Measurements from ENCODE around the gene DCLRE1C. TPM values are rescaled to one million over a fixed set of nuclear protein-coding genes. Genes with fewer than 3 reads are reported as not detected.

The DCLRE1C gene
- total and polyA plus RNA-seq, 12 donors, result 1.8 to 13.4 (median 8.3) TPM

DNA sequence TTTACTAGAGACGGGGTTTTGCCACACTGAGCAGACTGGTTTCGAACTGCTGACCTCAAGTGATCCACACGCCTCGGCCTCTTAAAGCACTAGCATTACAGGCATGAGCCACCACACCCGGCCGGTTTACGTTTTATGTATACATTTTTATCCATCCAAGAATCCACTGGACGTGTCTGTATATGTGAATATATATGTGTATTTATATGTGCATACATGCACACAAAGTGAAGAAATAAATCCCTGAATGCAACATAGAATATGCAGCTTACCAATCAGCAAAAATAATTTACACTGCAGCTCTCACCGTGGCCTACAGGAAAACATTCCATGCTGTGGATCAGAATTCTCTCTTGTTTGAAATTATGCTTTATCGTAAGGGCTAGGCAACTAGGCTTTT, 23.3 kb downstream of the DCLRE1C start:
- intact Hi-C loops (cut with DNase I), result no loop called here
- no peaks in the 10 kb centered on the region for H3K27me3 ChIP-seq
- peaks cover 0 to 78% of the 10 kb centered on the region in 2 donors for H3K36me3 ChIP-seq (replicated peaks in 1 of 2)
- no peaks in the 10 kb centered on the region for H3K4me1 ChIP-seq (replicated peaks in 1 of 2)
- TF ChIP-seq POLR2A (IDR thresholded peaks at IDR 0.05) (no peak), CTCF (IDR thresholded peaks at IDR 0.05) (no peak)
- no peak for DNase-seq
- no peak overlapping the region for H3K4me3 ChIP-seq
- no peak overlapping the region for H3K27ac ChIP-seq
- H3K9me3 ChIP-seq (replicated peaks in 1 of 3), result no peaks in the 10 kb centered on the region
- 95 to 98% (median 96%) methylated on average over 10 of the region's 10 CpGs for WGBS, 4 donors

DNA sequence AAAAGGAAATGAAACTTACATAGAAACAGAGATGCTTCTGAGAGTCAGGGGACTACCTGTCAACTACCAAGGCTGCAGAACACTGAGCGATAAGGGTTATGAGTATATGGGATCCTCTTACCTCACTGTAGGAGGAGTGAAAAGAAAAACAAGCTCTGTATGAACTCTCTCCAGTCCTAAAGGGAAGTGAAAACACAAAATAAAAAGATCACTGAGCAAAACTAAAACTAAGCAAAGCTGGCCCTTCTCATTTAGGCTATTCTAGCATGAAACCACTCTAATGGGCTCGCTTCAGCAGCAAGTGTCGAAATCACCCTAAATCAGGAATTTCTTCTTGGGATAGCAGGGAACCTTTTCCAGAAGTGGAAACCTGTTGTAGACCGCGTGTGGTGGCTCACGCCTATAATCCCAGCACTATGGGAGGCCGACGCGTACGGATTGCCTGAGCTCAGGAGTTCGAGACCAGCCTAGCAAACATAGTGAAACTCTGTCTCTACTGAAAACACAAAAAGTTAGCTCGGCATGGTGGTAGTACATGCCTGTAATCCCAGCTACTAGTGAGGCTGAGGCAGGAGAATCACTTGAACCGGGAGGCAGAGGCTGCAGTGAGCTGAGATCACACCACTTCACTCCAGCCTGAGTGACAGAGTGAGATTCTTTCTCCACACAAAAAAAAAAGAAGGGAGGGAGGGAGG, 27.0 kb downstream of the DCLRE1C start:
- H3K4me1 ChIP-seq (replicated peaks in 1 of 2), result no peaks in the 10 kb centered on the region
- TF ChIP-seq POLR2A (IDR thresholded peaks at IDR 0.05), result no peak
- TF ChIP-seq CTCF (IDR thresholded peaks at IDR 0.05), result no peak
- H3K4me3 ChIP-seq, result no peak overlapping the region
- DNase-seq, result no peak
- no peaks in the 10 kb centered on the region for H3K9me3 ChIP-seq (replicated peaks in 1 of 3)
- H3K27me3 ChIP-seq, result no peaks in the 10 kb centered on the region
- WGBS, 4 donors, result 91 to 96% (median 95%) methylated on average over 13 of the region's 13 CpGs
- H3K27ac ChIP-seq, result no peak overlapping the region
- intact Hi-C loops (cut with DNase I), result no loop called here
- peaks cover 0 to 65% of the 10 kb centered on the region in 2 donors for H3K36me3 ChIP-seq (replicated peaks in 1 of 2)

- H3K36me3 ChIP-seq (replicated peaks in 1 of 2), result peaks cover 0 to 67% of the 10 kb centered on the region in 2 donors
- TF ChIP-seq CTCF (IDR thresholded peaks at IDR 0.05) (no peak), POLR2A (IDR thresholded peaks at IDR 0.05) (no peak)
- 91 to 97% (median 94%) methylated on average over 8 of the region's 8 CpGs for WGBS, 4 donors
These were observed 27.8 kb downstream of the DCLRE1C start for GRCh38 chr10:14926061-14926470.

DNA sequence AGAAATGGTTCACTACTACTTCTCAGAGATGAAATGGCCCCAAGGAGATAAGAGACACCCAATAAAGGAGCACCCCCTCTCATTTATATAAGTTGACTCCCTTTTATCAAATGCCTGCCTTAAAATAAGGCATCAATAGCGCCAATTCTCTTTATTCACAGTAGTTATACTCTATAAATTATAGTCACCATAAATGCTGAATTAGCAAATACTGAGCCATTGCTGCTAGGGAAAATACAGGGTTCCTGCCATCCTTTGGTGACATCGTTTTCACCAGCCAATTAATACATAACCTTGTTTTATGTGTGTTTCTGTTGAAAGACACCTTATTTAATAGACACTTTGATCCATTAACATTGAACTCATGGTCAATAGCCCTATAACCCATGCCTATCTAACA, 28.6 kb downstream of the DCLRE1C start:
- intact Hi-C loops (cut with DNase I), result no loop called here
- WGBS, 4 donors, result 94 to 100% (median 98%) methylated on average over 2 of the region's 2 CpGs
- H3K27me3 ChIP-seq, result no peaks in the 10 kb centered on the region
- no peak overlapping the region for H3K4me3 ChIP-seq
- no peaks in the 10 kb centered on the region for H3K9me3 ChIP-seq (replicated peaks in 1 of 3)
- no peak overlapping the region for H3K27ac ChIP-seq
- H3K36me3 ChIP-seq (replicated peaks in 1 of 2), result peaks cover 0 to 67% of the 10 kb centered on the region in 2 donors
- no peaks in the 10 kb centered on the region for H3K4me1 ChIP-seq (replicated peaks in 1 of 2)
- TF ChIP-seq POLR2A (IDR thresholded peaks at IDR 0.05), result no peak
- no peak for TF ChIP-seq CTCF (IDR thresholded peaks at IDR 0.05)
- DNase-seq, result no peak

More at GRCh38 chr10:14926061-14926470, 27.8 kb downstream of the DCLRE1C start:
- no peak overlapping the region for H3K27ac ChIP-seq
- no peaks in the 10 kb centered on the region for H3K4me1 ChIP-seq (replicated peaks in 1 of 2)
- intact Hi-C loops (cut with DNase I), result no loop called here
- no peaks in the 10 kb centered on the region for H3K27me3 ChIP-seq
- no peaks in the 10 kb centered on the region for H3K9me3 ChIP-seq (replicated peaks in 1 of 3)
- no peak overlapping the region for H3K4me3 ChIP-seq
- no peak for DNase-seq

Data from adrenal gland (tissue), 12 donors.